BLaER1 (cell line): Measurements from ENCODE around the gene PUSL1.

Experiments used
- H3K27ac ChIP-seq: shearing (Covaris generic); formaldehyde crosslinking; 2 replicates; pipeline ENCODE4 v1.8.1; 2022
- H3K27me3 ChIP-seq: shearing (Covaris generic); formaldehyde crosslinking; 2 replicates; pipeline ENCODE4 v1.8.1; 2022
- H3K36me3 ChIP-seq: shearing (Covaris generic); formaldehyde crosslinking; 2 replicates; pipeline ENCODE4 v1.8.1; 2022
- H3K4me1 ChIP-seq: shearing (Covaris generic); formaldehyde crosslinking; 2 replicates; pipeline ENCODE4 v1.8.1; 2022
- H3K4me2 ChIP-seq: shearing (Covaris generic); formaldehyde crosslinking; 2 replicates; pipeline ENCODE4 v1.8.1; 2022
- H3K4me3 ChIP-seq: shearing (Covaris generic); formaldehyde crosslinking; 2 replicates; pipeline ENCODE4 v1.8.1; 2022
- H3K9ac ChIP-seq: shearing (Covaris generic); formaldehyde crosslinking; 2 replicates; pipeline ENCODE4 v1.8.1; 2022
- H3K9me3 ChIP-seq: shearing (Covaris generic); formaldehyde crosslinking; 2 replicates; pipeline ENCODE4 v1.8.1; 2022
- H4K20me1 ChIP-seq: shearing (Covaris generic); formaldehyde crosslinking; 2 replicates; pipeline ENCODE4 v1.8.1; 2022
- Cebpa-rat ChIP-seq: shearing (Covaris generic); IDR thresholded peaks from 2 replicates; pipeline ENCODE4 v1.8.1; 2022

Gene PUSL1

DNA sequence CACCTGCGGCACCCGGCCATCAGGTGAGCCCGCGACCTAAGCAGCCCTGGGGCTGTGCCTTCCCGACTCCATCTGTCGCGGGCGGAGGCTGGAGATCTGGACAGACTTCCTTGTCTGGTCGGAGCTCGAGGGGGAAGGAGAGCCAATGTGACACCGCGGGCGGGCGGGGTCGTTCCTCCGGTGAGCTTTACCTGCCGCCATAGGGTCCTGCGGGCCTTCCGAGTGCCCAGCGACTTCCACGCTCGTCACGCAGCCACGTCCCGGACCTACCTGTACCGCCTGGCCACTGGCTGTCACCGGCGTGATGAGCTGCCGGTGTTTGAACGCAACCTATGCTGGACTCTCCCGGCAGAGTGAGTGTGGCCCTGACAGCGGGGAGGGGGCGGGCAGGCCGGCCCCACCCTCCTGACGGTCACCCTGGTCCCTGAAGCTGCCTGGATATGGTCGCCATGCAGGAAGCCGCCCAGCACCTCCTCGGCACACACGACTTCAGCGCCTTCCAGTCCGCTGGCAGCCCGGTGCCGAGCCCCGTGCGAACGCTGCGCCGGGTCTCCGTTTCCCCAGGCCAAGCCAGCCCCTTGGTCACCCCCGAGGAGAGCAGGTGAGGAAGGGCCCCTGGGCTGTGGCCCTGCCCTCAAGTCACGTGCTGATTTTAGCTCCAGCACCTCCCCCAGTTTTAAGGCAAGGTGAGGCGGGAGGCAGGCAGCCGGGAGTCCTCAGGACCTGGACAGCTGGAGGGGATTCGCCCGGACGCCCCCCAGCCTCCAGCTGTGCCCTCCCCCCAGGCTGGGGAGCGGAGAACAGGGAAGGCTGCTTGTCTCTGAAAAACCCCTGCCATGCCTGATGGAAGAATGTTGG, 1.1 kb downstream of the PUSL1 start:
- no peak for TF ChIP-seq Cebpa-rat
- no peaks in the 10 kb centered on the region for H3K9me3 ChIP-seq
- peak overlapping the region; percentile 97 for H3K4me3 ChIP-seq
- peak overlapping the region; percentile 93 for H3K9ac ChIP-seq
- peak overlapping the region; percentile 99 for H3K4me2 ChIP-seq
- no peaks in the 10 kb centered on the region for H3K27me3 ChIP-seq
- peaks cover 41% of the 10 kb centered on the region for H3K4me1 ChIP-seq
- peak overlapping the region; percentile 94 for H3K27ac ChIP-seq
- H4K20me1 ChIP-seq: peaks cover 85% of the 10 kb centered on the region
- H3K36me3 ChIP-seq: peaks cover 51% of the 10 kb centered on the region

GRCh38 chr1:1310109-1310385, 1.6 kb downstream of the PUSL1 start:
- H3K4me3 ChIP-seq: 0 out of 2 replicates have a peak overlapping the region, but pooled peaks have one; percentile 97

GRCh38 chr1:1310476-1311053, 2.2 kb downstream of the PUSL1 start:
- peaks cover 60% of the 10 kb centered on the region for H3K36me3 ChIP-seq
- H3K9ac ChIP-seq: no peak overlapping the region
- H3K4me2 ChIP-seq: 0 out of 2 replicates have a peak overlapping the region, but pooled peaks have one; percentile 99
- no peak for TF ChIP-seq Cebpa-rat
- H3K4me3 ChIP-seq: no peak overlapping the region
- no peaks in the 10 kb centered on the region for H3K9me3 ChIP-seq
- peaks cover 84% of the 10 kb centered on the region for H4K20me1 ChIP-seq
- H3K4me1 ChIP-seq: peaks cover 30% of the 10 kb centered on the region
- no peaks in the 10 kb centered on the region for H3K27me3 ChIP-seq
- H3K27ac ChIP-seq: no peak overlapping the region

More at GRCh38 chr1:1310109-1310385, 1.6 kb downstream of the PUSL1 start:
- H3K9me3 ChIP-seq: no peaks in the 10 kb centered on the region
- H4K20me1 ChIP-seq: peaks cover 85% of the 10 kb centered on the region
- no peak for TF ChIP-seq Cebpa-rat
- H3K4me1 ChIP-seq: peaks cover 35% of the 10 kb centered on the region
- H3K27ac ChIP-seq: no peak overlapping the region
- peak overlapping the region; percentile 93; the same call in 1 of the 2 replicates for H3K9ac ChIP-seq
- peak overlapping the region; percentile 99 for H3K4me2 ChIP-seq
- H3K36me3 ChIP-seq: peaks cover 56% of the 10 kb centered on the region
- no peaks in the 10 kb centered on the region for H3K27me3 ChIP-seq

DNA sequence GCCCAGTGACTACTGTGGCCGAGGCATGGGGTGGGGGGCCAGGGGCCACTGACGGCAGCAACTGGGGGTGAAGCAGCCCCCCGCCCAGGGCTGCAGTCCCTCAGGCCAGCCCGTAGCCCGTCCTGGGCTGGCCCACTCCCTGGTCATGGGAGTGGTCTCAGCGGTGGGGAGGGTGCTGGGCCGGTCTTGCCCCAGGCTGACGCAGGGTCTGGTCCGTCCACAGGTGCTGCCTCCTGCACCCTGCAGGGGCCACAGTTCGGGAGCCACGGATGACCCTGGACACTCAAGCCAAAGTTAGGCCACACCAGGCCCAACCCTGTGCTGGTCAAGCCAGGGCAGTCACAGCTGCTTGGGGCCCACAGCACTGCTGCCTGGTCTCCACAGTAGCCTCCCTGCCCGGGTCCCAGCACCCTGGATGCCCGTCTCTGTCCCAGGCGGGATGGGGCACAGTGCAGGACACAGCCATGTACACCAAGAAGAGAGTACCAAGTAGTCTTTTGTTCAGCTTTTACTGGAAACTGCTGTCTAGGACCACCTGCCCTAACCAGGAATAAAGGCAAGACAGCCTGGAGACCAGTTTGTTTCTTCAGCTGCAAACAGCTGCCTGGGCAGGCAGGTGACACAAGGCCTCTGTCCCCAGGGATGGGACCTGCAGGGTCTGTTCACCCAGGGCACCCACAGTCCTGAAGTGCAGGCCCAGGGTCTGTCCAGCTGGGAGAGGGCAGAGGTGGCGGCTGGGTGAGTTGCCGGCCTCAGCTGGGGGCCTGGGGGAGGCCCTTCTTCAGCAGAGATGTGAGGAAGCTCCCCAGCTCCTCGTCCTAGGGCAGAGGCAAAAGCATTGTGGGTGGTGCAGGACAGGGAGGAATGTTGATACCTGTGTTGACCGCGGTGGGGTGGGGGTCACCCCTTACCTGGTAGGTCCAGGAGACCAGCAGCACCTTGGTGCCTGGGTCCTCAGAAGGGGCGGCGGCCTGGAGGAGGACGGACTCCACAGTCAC, 3.0 kb downstream of the PUSL1 start:
- peaks cover 68% of the 10 kb centered on the region for H3K36me3 ChIP-seq
- no peak overlapping the region for H3K4me2 ChIP-seq
- H4K20me1 ChIP-seq: peaks cover 82% of the 10 kb centered on the region
- H3K27ac ChIP-seq: no peak overlapping the region
- no peaks in the 10 kb centered on the region for H3K27me3 ChIP-seq
- H3K4me3 ChIP-seq: no peak overlapping the region
- H3K9me3 ChIP-seq: no peaks in the 10 kb centered on the region
- TF ChIP-seq Cebpa-rat: no peak
- peaks cover 22% of the 10 kb centered on the region for H3K4me1 ChIP-seq
- no peak overlapping the region for H3K9ac ChIP-seq

GRCh38 chr1:1312450-1313314, 4.3 kb downstream of the PUSL1 start:
- TF ChIP-seq Cebpa-rat: no peak
- Histone ChIP-seq H3K4me3 (no peak overlapping the region), H3K4me2 (no peak overlapping the region), H4K20me1 (peaks cover 83% of the 10 kb centered on the region), H3K27me3 (no peaks in the 10 kb centered on the region), H3K9me3 (no peaks in the 10 kb centered on the region), H3K36me3 (peaks cover 79% of the 10 kb centered on the region), H3K9ac (no peak overlapping the region), H3K27ac (no peak overlapping the region), H3K4me1 (peaks cover 14% of the 10 kb centered on the region)

DNA sequence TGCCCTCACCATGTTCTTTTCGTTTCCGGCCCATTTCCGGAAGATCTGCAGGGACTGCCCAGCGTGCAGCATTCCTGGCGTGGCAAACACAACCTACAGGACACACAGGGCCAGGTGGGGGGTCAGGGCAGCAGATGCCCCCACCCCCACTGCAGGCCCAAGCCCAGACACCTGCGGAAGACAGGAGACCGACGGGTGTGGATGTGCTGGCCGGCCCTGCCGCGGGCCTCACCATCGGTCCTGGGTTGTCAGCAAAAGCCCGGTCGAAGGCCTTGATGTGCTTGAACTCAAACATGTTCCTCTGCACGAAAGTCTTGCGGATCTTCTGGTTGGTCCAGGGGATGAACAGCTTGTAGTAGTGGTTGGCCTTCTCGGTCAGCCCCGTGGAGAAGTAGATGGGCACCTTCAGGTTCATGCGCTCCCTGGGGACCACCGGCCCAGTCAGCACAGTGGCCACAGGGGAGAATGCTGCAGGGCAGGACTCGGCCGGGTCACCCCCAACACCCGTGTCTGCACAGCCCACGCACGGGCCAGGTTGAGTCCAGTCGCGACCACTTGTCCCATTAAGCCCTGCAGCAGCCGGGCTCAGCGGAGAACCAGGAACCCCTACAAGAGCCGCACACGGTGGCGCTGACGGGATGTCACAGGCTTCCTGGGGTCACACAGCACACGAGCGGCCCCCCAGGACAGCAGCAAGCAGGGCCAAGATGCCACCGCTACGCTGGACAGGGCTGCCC, 5.3 kb downstream of the PUSL1 start:
- Histone ChIP-seq H3K4me1 (peaks cover 14% of the 10 kb centered on the region), H3K4me3 (no peak overlapping the region), H3K9ac (no peak overlapping the region), H3K27ac (no peak overlapping the region), H3K27me3 (no peaks in the 10 kb centered on the region), H3K4me2 (no peak overlapping the region), H3K9me3 (no peaks in the 10 kb centered on the region), H4K20me1 (peaks cover 93% of the 10 kb centered on the region), H3K36me3 (peaks cover 89% of the 10 kb centered on the region)
- TF ChIP-seq Cebpa-rat: no peak

DNA sequence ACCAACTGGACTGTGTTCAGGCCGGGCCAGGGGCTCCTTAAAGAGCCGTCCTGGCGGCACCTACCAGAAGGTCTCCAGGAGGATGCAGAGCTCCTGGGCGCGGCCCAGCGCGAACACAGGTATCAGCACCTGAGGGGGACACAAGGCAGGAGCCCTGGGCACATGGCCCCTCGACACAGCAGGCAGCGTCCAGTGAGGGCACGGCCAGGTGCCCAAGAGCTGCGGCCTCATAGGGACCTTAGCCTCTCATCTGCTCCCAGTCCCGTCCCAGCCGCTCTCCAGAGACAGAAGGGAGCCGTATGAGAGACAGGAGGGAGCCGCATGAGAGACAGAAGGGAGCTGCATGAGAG, 5.8 kb downstream of the PUSL1 start:
- H3K9ac ChIP-seq: no peak overlapping the region
- no peaks in the 10 kb centered on the region for H3K9me3 ChIP-seq
- no peak overlapping the region for H3K27ac ChIP-seq
- H3K4me1 ChIP-seq: peaks cover 12% of the 10 kb centered on the region
- no peak overlapping the region for H3K4me2 ChIP-seq
- H3K4me3 ChIP-seq: no peak overlapping the region
- H4K20me1 ChIP-seq: peaks cover 94% of the 10 kb centered on the region
- no peak for TF ChIP-seq Cebpa-rat
- peaks cover 94% of the 10 kb centered on the region for H3K36me3 ChIP-seq
- no peaks in the 10 kb centered on the region for H3K27me3 ChIP-seq

- Histone ChIP-seq H3K4me3 (no peak overlapping the region), H4K20me1 (peaks cover 94% of the 10 kb centered on the region), H3K27me3 (no peaks in the 10 kb centered on the region), H3K4me2 (no peak overlapping the region), H3K9ac (no peak overlapping the region), H3K27ac (no peak overlapping the region), H3K4me1 (peaks cover 6% of the 10 kb centered on the region), H3K9me3 (no peaks in the 10 kb centered on the region), H3K36me3 (peaks cover 96% of the 10 kb centered on the region)
- no peak for TF ChIP-seq Cebpa-rat
Observed at GRCh38 chr1:1314678-1315335, 6.4 kb downstream of the PUSL1 start.
